Mucosa of descending colon (tissue), 3 donors: ENCODE data around the gene P3R3URF. TPM values are rescaled to one million over a fixed set of nuclear protein-coding genes. Genes with fewer than 3 reads are reported as not detected.

Experiments used
- ATAC-seq: fragments of 200-7000 bp; cut with Tn5 transposase; one replicate; pipeline ENCODE4 v1.9.1; 2020; ENCODE audit warnings: mild to moderate bottlenecking, moderate library complexity
- DNase-seq, 3 donors: peaks; one replicate each; pipeline ENCODE4 v3.0.0-alpha.2; 2020
- H3K36me3 ChIP-seq: fragments of 200-600 bp; one replicate; pipeline ENCODE4 v1.8.0; 2021; ENCODE audit warnings: low read depth, mild to moderate bottlenecking
- H3K4me1 ChIP-seq: fragments of 200-600 bp; one replicate; pipeline ENCODE4 v1.8.0; 2021; ENCODE audit warnings: low read depth, mild to moderate bottlenecking
- H3K4me3 ChIP-seq: fragments of 200-600 bp; one replicate; pipeline ENCODE4 v1.8.0; 2021; ENCODE audit warnings: mild to moderate bottlenecking
- H3K9me3 ChIP-seq: fragments of 200-600 bp; one replicate; pipeline ENCODE4 v1.8.0; 2021; ENCODE audit warnings: mild to moderate bottlenecking
- intact Hi-C, 2 donors: fragments of 100-400 bp; cut with DNase I in 1 of 2; cut with micrococcal nuclease in 1 of 2; formaldehyde crosslinking; loops; one replicate each; pipeline versions ENCODE4 v1.11.0 to v1.11.1; 2022; cut with DNase I, micrococcal nuclease
- total RNA-seq, 3 donors: library from RNA; stranded (reverse); fragmentation: NEBNext Ultra II Directional in 2 of 3; extraction: Animal tissue kit (Norgen Biotek cat#: 25700) in 2 of 3; gene quantifications; one replicate each; pipeline versions ENCODE4 v1.2.1 to v1.2.4, GENCODE V29; 2021 to 2023
- TF ChIP-seq, protein P1 (sequence below): fragments of 200-600 bp; IDR thresholded peaks from one replicate; pipeline ENCODE4 v1.8.0; 2022; ENCODE audit warnings: antibody characterized with exemption, mild to moderate bottlenecking
- donor health status: DM: no; HTN: no; CAD: no; lungs with moderate emphysema.
- donor health status: DM: no; HTN: no; CAD: no.
- donor health status: DM: no; HTN: yes; CAD: no.

The P3R3URF gene
- total RNA-seq, 3 donors from 2014 or later, result not detected

DNA sequence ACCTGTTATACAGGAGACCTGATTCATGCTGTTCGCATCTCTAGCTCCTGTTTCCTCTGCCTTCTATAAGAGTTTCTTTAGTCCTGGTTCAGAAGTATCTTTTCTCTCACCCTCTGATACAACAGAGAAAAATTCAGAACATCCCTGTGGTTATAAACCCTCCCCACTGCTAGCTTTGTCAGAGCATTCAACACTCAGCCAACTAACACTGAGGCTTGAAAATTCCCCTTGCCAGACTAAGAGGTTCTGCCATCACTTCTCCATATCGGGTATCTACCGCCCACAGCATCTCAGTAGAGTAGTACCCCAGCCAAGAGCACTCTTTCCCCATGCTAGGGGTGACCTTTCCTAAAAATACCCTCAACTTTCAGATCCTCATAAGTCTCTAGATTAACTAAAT lies 24.3 kb downstream of the P3R3URF start:
- no peaks in the 10 kb centered on the region for H3K9me3 ChIP-seq
- H3K36me3 ChIP-seq, result no peaks in the 10 kb centered on the region
- H3K4me1 ChIP-seq, result no peaks in the 10 kb centered on the region
- intact Hi-C loops, result no loop called here
- TF ChIP-seq, protein P1, sequence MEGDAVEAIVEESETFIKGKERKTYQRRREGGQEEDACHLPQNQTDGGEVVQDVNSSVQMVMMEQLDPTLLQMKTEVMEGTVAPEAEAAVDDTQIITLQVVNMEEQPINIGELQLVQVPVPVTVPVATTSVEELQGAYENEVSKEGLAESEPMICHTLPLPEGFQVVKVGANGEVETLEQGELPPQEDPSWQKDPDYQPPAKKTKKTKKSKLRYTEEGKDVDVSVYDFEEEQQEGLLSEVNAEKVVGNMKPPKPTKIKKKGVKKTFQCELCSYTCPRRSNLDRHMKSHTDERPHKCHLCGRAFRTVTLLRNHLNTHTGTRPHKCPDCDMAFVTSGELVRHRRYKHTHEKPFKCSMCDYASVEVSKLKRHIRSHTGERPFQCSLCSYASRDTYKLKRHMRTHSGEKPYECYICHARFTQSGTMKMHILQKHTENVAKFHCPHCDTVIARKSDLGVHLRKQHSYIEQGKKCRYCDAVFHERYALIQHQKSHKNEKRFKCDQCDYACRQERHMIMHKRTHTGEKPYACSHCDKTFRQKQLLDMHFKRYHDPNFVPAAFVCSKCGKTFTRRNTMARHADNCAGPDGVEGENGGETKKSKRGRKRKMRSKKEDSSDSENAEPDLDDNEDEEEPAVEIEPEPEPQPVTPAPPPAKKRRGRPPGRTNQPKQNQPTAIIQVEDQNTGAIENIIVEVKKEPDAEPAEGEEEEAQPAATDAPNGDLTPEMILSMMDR, result no peak
- DNase-seq, result no peak
- no peak for ATAC-seq
- no peak overlapping the region for H3K4me3 ChIP-seq

DNA sequence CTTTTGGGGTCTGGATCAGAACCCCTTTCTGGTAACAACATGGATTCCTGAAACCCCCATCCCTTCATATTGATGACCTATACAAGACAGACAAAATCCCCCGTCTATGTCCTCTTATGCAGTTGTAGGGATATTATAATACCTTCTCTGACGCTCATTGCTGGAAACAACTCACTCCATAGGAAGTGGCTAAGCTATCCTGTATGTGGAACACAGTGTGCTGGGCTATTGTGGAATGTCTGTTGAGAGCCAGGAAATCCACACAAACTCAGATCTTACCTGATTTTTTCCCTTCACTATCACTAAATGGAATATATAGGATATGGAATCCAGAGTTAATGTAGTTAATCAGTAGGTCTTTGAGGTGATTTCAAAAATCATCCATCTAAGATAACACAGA lies 26.2 kb downstream of the P3R3URF start:
- Histone ChIP-seq H3K4me1 (no peaks in the 10 kb centered on the region), H3K36me3 (no peaks in the 10 kb centered on the region), H3K4me3 (no peak overlapping the region), H3K9me3 (no peaks in the 10 kb centered on the region)
- no peak for ATAC-seq
- no peak for DNase-seq
- TF ChIP-seq, protein P1, result no peak
- intact Hi-C loops, result no loop called here

DNA sequence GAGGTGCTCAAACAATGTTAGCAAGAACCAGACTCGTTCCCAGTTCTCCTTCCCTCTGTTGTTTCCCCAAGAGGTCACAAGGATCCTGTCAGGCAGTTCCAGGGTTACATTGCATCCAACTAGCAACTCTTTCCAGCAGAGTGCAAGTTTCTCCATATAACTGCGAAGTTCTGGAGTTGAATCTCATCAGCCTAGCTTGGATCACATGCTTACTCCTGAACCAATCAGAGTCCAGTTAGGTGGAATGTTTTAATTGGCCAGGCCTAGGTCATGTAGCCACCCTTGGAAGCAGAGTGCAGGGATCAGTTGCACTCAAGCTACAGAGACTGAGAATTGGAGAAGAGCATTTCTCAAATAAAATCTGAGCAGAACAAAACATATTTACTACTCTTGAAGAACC lies 28.0 kb downstream of the P3R3URF start:
- Histone ChIP-seq H3K4me3 (no peak overlapping the region), H3K36me3 (no peaks in the 10 kb centered on the region), H3K4me1 (no peaks in the 10 kb centered on the region), H3K9me3 (no peaks in the 10 kb centered on the region)
- DNase-seq, result no peak
- TF ChIP-seq, protein P1, result no peak
- intact Hi-C loops, result no loop called here
- ATAC-seq, result no peak

DNA sequence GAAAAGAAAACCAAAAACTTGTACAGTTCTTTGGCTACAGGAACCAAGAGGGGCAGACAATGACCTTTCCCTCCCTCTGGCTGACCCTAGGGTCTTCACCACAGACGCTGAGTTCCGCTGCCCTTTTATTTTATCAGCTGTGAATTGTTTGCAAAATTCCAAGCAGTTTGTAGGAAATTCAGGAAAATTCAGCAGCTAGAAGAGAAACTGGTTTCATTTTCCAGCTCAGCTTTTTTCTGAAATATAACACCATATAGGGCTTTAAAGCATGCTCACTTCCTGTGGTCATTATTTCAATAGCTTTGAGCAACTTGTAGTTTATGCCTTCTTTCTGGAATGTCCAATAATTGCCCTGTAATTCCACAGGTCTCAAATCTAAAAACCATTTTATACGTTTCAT lies 38.4 kb downstream of the P3R3URF start:
- intact Hi-C loops, result no loop called here
- TF ChIP-seq, protein P1, result no peak

DNA sequence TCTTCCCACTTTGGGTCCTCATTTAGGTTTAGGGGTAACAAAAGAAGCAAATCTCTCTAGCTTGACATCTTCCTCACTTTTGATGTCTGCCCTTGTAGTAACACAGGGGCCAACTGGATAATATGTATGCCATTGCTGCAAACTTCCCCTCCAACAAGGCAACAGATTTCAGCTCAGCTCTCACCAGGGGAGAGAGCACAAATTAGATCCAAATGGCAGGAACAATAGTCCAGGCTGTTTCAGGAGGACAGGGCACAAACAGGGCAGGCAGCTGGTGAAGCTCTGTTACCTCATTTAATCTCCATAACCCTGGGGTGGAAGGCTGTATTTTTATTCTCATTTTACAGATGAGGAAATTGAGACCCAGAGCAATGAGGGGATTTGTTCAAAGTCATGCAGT lies 39.6 kb downstream of the P3R3URF start:
- TF ChIP-seq, protein P1, result no peak
- Histone ChIP-seq H3K9me3 (no peaks in the 10 kb centered on the region), H3K36me3 (no peaks in the 10 kb centered on the region), H3K4me1 (peaks cover 5% of the 10 kb centered on the region), H3K4me3 (no peak overlapping the region)
- intact Hi-C loops, result no loop called here
- ATAC-seq (no peak), DNase-seq (no peak)

More for the DNA sequence above, 38.4 kb downstream of the P3R3URF start:
- no peak for DNase-seq
- ATAC-seq, result no peak
- Histone ChIP-seq H3K4me1 (peaks cover 5% of the 10 kb centered on the region), H3K4me3 (no peak overlapping the region), H3K36me3 (no peaks in the 10 kb centered on the region), H3K9me3 (no peaks in the 10 kb centered on the region)

DNA sequence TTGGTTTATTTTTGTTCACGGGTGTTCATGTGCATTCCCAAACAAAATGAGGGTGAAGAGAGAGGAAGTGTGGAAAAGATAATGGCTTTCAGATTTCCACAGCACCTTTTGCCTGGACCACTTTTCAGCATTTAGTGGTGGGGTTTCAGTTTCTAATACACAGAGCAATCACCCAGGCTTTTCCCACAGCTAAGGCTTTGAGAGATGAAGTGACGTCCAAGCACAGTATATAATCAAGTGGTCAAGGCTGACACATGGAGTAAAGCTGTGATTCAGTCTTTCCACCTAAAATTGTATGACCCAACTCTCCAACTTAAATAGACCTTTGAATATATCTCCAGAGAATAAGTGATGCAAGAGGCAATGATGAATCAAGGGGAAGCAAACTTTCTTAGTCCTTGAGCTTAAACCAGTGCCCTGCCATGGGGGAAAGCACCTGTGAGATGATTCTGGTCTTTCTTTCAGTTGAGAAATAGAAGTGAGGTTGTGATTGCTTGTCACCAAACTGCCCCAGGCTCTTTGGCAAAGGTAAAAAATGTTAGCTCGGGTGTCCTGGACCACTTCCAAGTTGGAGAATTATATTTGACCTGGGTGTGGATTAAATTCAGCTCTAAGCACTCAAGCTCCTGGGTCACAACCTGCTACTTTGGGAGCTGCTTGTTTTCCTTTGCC lies 41.5 kb downstream of the P3R3URF start:
- ATAC-seq (no peak), DNase-seq (no peak)
- Histone ChIP-seq H3K4me3 (no peak overlapping the region), H3K4me1 (peaks cover 5% of the 10 kb centered on the region), H3K36me3 (no peaks in the 10 kb centered on the region), H3K9me3 (no peaks in the 10 kb centered on the region)
- TF ChIP-seq, protein P1, result no peak
- intact Hi-C loops, result no loop called here
